NB4 (cell line): Measurements from ENCODE around the gene ANGEL1.

Experiments
- DNase-seq: peaks from one replicate; pipeline ENCODE4 v3.0.0; 2010; ENCODE audit warnings: low read depth
- H3K4me3 ChIP-seq: one replicate; pipeline ENCODE4 v1.5.1; 2011; ENCODE audit warnings: mild to moderate bottlenecking, low read depth, low read length, moderate library complexity
- CTCF ChIP-seq: IDR thresholded peaks from one replicate; pipeline ENCODE4 v1.5.1; 2012; ENCODE audit warnings: low read depth, low read length
- MAX ChIP-seq: IDR thresholded peaks from 2 replicates; pipeline ENCODE4 v1.6.1; 2011; ENCODE audit warnings: low read depth, low read length
- MYC ChIP-seq: IDR thresholded peaks from 2 replicates; pipeline ENCODE4 v1.6.1; 2011; ENCODE audit warnings: low read depth, low read length
- POLR2A ChIP-seq: IDR thresholded peaks from 2 replicates; pipeline ENCODE4 v1.6.1; 2011; ENCODE audit warnings: mild to moderate bottlenecking; ENCODE audit not compliant: insufficient read length; ENCODE audit errors: extremely low read depth

The ANGEL1 gene

GRCh38 chr14:76808990-76809389, 3.7 kb downstream of the ANGEL1 start:
- H3K4me3 ChIP-seq, result no peak overlapping the region
- TF ChIP-seq MYC, result no peak
- no peak for DNase-seq

GRCh38 chr14:76808011-76808410, 4.7 kb downstream of the ANGEL1 start:
- no peak overlapping the region for H3K4me3 ChIP-seq
- DNase-seq, result no peak
- TF ChIP-seq MAX (no peak), CTCF (no peak), MYC (no peak), POLR2A (no peak)

GRCh38 chr14:76806446-76806845, 6.2 kb downstream of the ANGEL1 start:
- no peak for TF ChIP-seq MAX
- TF ChIP-seq CTCF, result no peak
- no peak for TF ChIP-seq POLR2A
- no peak for TF ChIP-seq MYC
- no peak for DNase-seq
- H3K4me3 ChIP-seq, result no peak overlapping the region

GRCh38 chr14:76793956-76794355, 18.7 kb downstream of the ANGEL1 start:
- no peak for TF ChIP-seq MAX
- no peak for TF ChIP-seq POLR2A
- TF ChIP-seq CTCF, result no peak
- DNase-seq, result no peak
- H3K4me3 ChIP-seq, result no peak overlapping the region

- DNase-seq, result no peak
- TF ChIP-seq CTCF, result no peak
- TF ChIP-seq MAX, result no peak
- TF ChIP-seq POLR2A, result no peak
- TF ChIP-seq MYC, result no peak
- no peak overlapping the region for H3K4me3 ChIP-seq
These were observed 19.4 kb downstream of the ANGEL1 start for GRCh38 chr14:76793324-76793723.

- TF ChIP-seq POLR2A (no peak), CTCF (no peak), MAX (no peak)
- no peak for DNase-seq
- no peak overlapping the region for H3K4me3 ChIP-seq
These were observed 20.3 kb downstream of the ANGEL1 start for GRCh38 chr14:76792422-76792821.
